KMS-11 (cell line): ENCODE data around the gene NOXA1.
"Not testable (repeated sequence)": the region's sequence is repeated elsewhere in the genome, so short reads cannot be mapped to it uniquely, and the experiment has no call there.

ENCODE experiments used
- H2AFZ ChIP-seq: fragments of 200-600 bp; sonication (generic); 2 replicates; pipeline ENCODE4 v1.6.1; 2016; ENCODE audit warnings: antibody characterized with exemption, mixed run types, low read depth
- H3K27ac ChIP-seq: fragments of 200-600 bp; sonication (generic); 2 replicates; pipeline ENCODE4 v1.6.1; 2016; ENCODE audit warnings: mild to moderate bottlenecking, mixed run types
- H3K27me3 ChIP-seq: fragments of 200-600 bp; sonication (generic); 2 replicates; pipeline ENCODE4 v1.6.1; 2017; ENCODE audit warnings: mild to moderate bottlenecking, low read depth, mixed run types, moderate library complexity; ENCODE audit not compliant: insufficient read depth
- H3K36me3 ChIP-seq: fragments of 200-600 bp; sonication (generic); 2 replicates; pipeline ENCODE4 v1.6.1; 2017; ENCODE audit warnings: mild to moderate bottlenecking, mixed run types; ENCODE audit not compliant: insufficient read depth
- H3K4me1 ChIP-seq: fragments of 200-600 bp; sonication (generic); 2 replicates; pipeline ENCODE4 v1.6.1; 2016; ENCODE audit warnings: mild to moderate bottlenecking, low read depth, mixed run types; ENCODE audit not compliant: poor library complexity, severe bottlenecking
- H3K4me2 ChIP-seq: fragments of 200-600 bp; sonication (generic); 2 replicates; pipeline ENCODE4 v1.7.0; 2016; ENCODE audit warnings: mild to moderate bottlenecking, mixed run types
- H3K4me3 ChIP-seq: fragments of 200-600 bp; sonication (generic); IDR thresholded peaks from 2 replicates; pipeline ENCODE4 v1.6.1; 2017; ENCODE audit warnings: low read depth, low read length, mixed read lengths; ENCODE audit not compliant: insufficient read depth
- H3K79me2 ChIP-seq: fragments of 200-600 bp; sonication (generic); 2 replicates; pipeline ENCODE4 v1.6.1; 2016; ENCODE audit warnings: low read depth, mixed run types; ENCODE audit not compliant: insufficient read depth
- H3K9ac ChIP-seq: fragments of 200-600 bp; sonication (generic); 2 replicates; pipeline ENCODE4 v1.6.1; 2016; ENCODE audit warnings: mild to moderate bottlenecking, mixed run types
- H4K20me1 ChIP-seq: fragments of 200-600 bp; sonication (generic); 2 replicates; pipeline ENCODE4 v1.6.1; 2016; ENCODE audit warnings: mild to moderate bottlenecking, mixed run types; ENCODE audit not compliant: insufficient read depth
- CTCF ChIP-seq: fragments of 200-600 bp; sonication (generic); conservative IDR thresholded peaks from 2 replicates; pipeline ENCODE4 v1.6.1; 2017; ENCODE audit warnings: low read depth, mild to moderate bottlenecking, antibody characterized with exemption, low read length, moderate library complexity, mixed read lengths

Gene NOXA1

GRCh38 chr9:137465720-137466388, 42.7 kb downstream of the NOXA1 start:
- Histone ChIP-seq H4K20me1 (no peaks in the 10 kb centered on the region), H3K79me2 (no peaks in the 10 kb centered on the region), H3K4me1 (peaks cover 4% of the 10 kb centered on the region), H3K9ac (no peak overlapping the region), H3K27ac (no peak overlapping the region), H3K4me2 (no peak overlapping the region), H3K36me3 (no peaks in the 10 kb centered on the region), H3K27me3 (no peaks in the 10 kb centered on the region; the same call in 1 of the 2 replicates), H2AFZ (no peak overlapping the region), H3K4me3 (no peak overlapping the region)
- TF ChIP-seq CTCF, result no peak

- H3K4me3 ChIP-seq, H3K9ac ChIP-seq, H3K79me2 ChIP-seq, H3K4me2 ChIP-seq, H3K4me1 ChIP-seq, H2AFZ ChIP-seq, H3K27me3 ChIP-seq, H4K20me1 ChIP-seq, H3K27ac ChIP-seq, H3K36me3 ChIP-seq: not testable (repeated sequence)
These were observed 43.3 kb downstream of the NOXA1 start for GRCh38 chr9:137466389-137467085.

GRCh38 chr9:137467161-137467581, 44.0 kb downstream of the NOXA1 start:
- H3K79me2 ChIP-seq, result no peaks in the 10 kb centered on the region
- no peak overlapping the region for H3K4me3 ChIP-seq
- no peak overlapping the region for H2AFZ ChIP-seq
- no peaks in the 10 kb centered on the region for H3K36me3 ChIP-seq
- H3K4me1 ChIP-seq, result peaks cover 7% of the 10 kb centered on the region
- H4K20me1 ChIP-seq, result no peaks in the 10 kb centered on the region
- no peak overlapping the region for H3K9ac ChIP-seq
- no peaks in the 10 kb centered on the region; the same call in 1 of the 2 replicates for H3K27me3 ChIP-seq
- H3K4me2 ChIP-seq, result no peak overlapping the region
- no peak overlapping the region for H3K27ac ChIP-seq
- no peak for TF ChIP-seq CTCF

GRCh38 chr9:137467896-137468295, 44.7 kb downstream of the NOXA1 start:
- Histone ChIP-seq H3K4me1 (peaks cover 7% of the 10 kb centered on the region), H3K79me2 (no peaks in the 10 kb centered on the region), H2AFZ (no peak overlapping the region), H3K36me3 (no peaks in the 10 kb centered on the region), H3K27me3 (no peaks in the 10 kb centered on the region; the same call in 1 of the 2 replicates), H3K4me3 (no peak overlapping the region), H3K9ac (no peak overlapping the region), H3K27ac (no peak overlapping the region), H3K4me2 (no peak overlapping the region), H4K20me1 (no peaks in the 10 kb centered on the region)
- TF ChIP-seq CTCF, result no peak

GRCh38 chr9:137470785-137471184, 47.6 kb downstream of the NOXA1 start:
- Histone ChIP-seq H4K20me1 (no peaks in the 10 kb centered on the region), H3K4me2 (no peak overlapping the region), H3K79me2 (no peaks in the 10 kb centered on the region), H3K4me3 (no peak overlapping the region), H3K36me3 (no peaks in the 10 kb centered on the region), H2AFZ (no peak overlapping the region), H3K4me1 (peaks cover 4% of the 10 kb centered on the region), H3K9ac (no peak overlapping the region), H3K27me3 (no peaks in the 10 kb centered on the region; the same call in 1 of the 2 replicates), H3K27ac (no peak overlapping the region)
- no peak for TF ChIP-seq CTCF
